Karpas-422 (cell line): ENCODE data around the gene ELAVL3. TPM values are rescaled to one million over a fixed set of nuclear protein-coding genes. Genes with fewer than 3 reads are reported as not detected.

Experiments
- DNase-seq: peaks from one replicate; pipeline ENCODE4 v3.0.0-alpha.2; 2015
- H2AFZ ChIP-seq: fragments of 200-600 bp; sonication (generic); 2 replicates; pipeline ENCODE4 v1.6.1; 2014; ENCODE audit warnings: antibody characterized with exemption, low read length, mixed read lengths
- H3K27ac ChIP-seq: fragments of 200-600 bp; sonication (generic); 2 replicates; pipeline ENCODE4 v1.5.1; 2014; ENCODE audit warnings: mild to moderate bottlenecking, low read length, moderate library complexity
- H3K27me3 ChIP-seq: fragments of 200-600 bp; sonication (generic); 2 replicates; pipeline ENCODE4 v1.6.1; 2014; ENCODE audit warnings: low read length, mixed read lengths
- H3K36me3 ChIP-seq: fragments of 200-600 bp; sonication (generic); 2 replicates; pipeline ENCODE4 v1.6.1; 2014; ENCODE audit warnings: low read length, mixed read lengths; ENCODE audit not compliant: insufficient read depth
- H3K4me1 ChIP-seq: fragments of 200-600 bp; sonication (generic); 2 replicates; pipeline ENCODE4 v1.6.1; 2014; ENCODE audit warnings: mild to moderate bottlenecking, low read length, mixed read lengths
- H3K4me2 ChIP-seq: fragments of 200-600 bp; sonication (generic); 2 replicates; pipeline ENCODE4 v1.6.1; 2014; ENCODE audit warnings: low read length, low read depth, mild to moderate bottlenecking; ENCODE audit not compliant: poor library complexity, severe bottlenecking
- H3K4me3 ChIP-seq: fragments of 200-600 bp; sonication (generic); 2 replicates; pipeline ENCODE4 v1.5.1; 2014; ENCODE audit warnings: mild to moderate bottlenecking, antibody characterized with exemption, low read length, mixed read lengths
- H3K79me2 ChIP-seq: fragments of 200-600 bp; sonication (generic); 2 replicates; pipeline ENCODE4 v1.6.1; 2014; ENCODE audit warnings: mild to moderate bottlenecking, low read length, mixed read lengths
- H3K9ac ChIP-seq: fragments of 200-600 bp; sonication (generic); 2 replicates; pipeline ENCODE4 v1.6.0; 2014; ENCODE audit warnings: low read length
- H3K9me2 ChIP-seq: fragments of 200-600 bp; sonication (generic), shearing (Covaris generic); replicated peaks from 2 replicates; pipeline ENCODE4 v1.6.0; 2014; ENCODE audit warnings: mild to moderate bottlenecking, low read length, moderate library complexity; ENCODE audit not compliant: insufficient read depth
- H3K9me3 ChIP-seq: fragments of 300-700, 200-600 bp; sonication (generic); 2 replicates; pipeline ENCODE4 v1.6.1; 2014; ENCODE audit warnings: low read length, mixed read lengths
- H4K20me1 ChIP-seq: fragments of 200-600 bp; sonication (generic); 2 replicates; pipeline ENCODE4 v1.6.1; 2014; ENCODE audit warnings: mild to moderate bottlenecking, antibody characterized with exemption, low read length, low read depth; ENCODE audit not compliant: insufficient read depth
- total RNA-seq: library from RNA; depleted of rRNA; stranded (reverse); fragments of >200 nt; shearing (Covaris generic); gene quantifications from 2 replicates; pipeline ENCODE4 v1.2.3, GENCODE V29; 2014; ENCODE audit warnings: low replicate concordance

ELAVL3 gene
- total RNA-seq, 1 experiment from 2014 or later, result not detected

DNA sequence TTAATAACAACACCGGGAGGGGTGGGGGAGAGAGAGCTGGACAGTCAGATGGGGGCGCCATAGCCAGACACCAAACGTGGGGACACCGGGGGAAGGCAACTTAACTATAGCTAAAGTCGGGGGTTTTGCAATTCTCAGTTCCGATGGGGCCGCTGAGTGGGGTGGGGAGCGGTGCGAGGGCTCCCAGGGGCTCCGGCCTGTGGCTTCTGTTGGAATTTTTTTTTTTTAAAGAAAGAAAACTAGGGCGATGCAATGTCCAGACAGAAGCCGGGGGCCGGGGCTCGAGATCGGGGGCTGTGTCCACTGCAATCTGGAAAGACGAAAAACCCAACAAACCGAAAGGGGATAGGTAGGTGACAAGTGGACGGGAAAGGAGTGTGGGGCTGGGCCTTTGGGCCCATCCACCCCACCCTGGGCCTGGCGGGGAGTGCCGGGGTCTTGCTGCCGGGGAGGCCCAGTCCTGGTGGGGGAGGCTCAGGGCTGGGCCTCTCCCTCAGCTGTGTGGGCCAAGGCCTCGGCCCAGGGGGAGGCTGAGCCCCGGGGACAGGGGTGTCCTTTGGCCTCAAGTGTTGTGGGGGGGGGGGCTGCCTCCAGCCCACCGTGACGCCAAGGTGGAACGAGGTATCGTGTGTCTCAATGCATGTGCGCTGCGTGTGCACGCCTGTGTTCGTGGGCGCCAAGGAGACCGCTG, 28.1 kb downstream of the ELAVL3 start:
- H3K4me2 ChIP-seq, result peak overlapping the region; percentile 63
- no peaks in the 10 kb centered on the region for H3K27me3 ChIP-seq
- H4K20me1 ChIP-seq, result no peaks in the 10 kb centered on the region
- H2AFZ ChIP-seq, result no peak overlapping the region
- H3K9me2 ChIP-seq, result no peaks in the 10 kb centered on the region
- no peaks in the 10 kb centered on the region for H3K79me2 ChIP-seq
- no peaks in the 10 kb centered on the region; the same call in 1 of the 2 replicates for H3K36me3 ChIP-seq
- no peak overlapping the region for H3K4me3 ChIP-seq
- H3K27ac ChIP-seq, result peak overlapping the region; percentile 58
- no peaks in the 10 kb centered on the region for H3K9me3 ChIP-seq
- no peak overlapping the region for H3K9ac ChIP-seq
- peaks cover 19% of the 10 kb centered on the region for H3K4me1 ChIP-seq
- DNase-seq, result no peak

DNA sequence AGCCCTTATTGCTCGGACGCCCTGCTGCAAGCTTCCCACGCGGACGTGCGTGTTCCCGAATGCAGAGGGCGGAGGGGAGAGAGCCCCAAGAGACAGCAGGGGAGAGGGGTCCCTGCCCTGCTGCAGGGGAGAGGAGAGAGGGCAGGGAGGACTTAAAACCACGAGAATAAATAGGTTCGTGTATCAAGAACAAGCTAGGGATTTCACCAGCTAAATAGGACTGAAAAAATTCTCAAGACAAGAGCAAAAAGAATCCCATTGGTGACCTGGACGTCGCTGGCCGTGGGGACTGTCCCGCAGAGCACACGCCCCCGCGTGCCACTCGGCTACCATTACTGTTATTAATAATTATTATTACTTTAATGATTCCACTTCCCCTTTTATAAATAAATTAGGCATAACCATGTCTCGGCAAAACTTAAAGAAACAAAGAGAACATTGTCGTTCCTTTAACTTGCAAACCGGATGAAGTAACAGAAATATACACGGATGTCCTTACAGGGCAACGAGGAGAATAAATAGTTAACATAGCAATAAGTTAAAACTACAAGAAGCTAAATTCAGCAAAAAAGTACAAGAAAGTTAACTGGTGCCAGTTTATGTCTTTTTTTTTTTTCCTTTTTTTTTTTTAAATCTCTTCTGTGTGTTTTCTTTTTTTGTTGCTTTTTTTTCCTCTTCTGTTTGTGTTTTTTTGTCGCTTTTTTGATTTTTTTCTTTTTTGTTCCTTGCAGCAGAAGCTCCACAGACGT, 28.8 kb downstream of the ELAVL3 start:
- DNase-seq, result peak; percentile 64
- Histone ChIP-seq H2AFZ (0 out of 2 replicates have a peak overlapping the region, but pooled peaks have one; percentile 54), H3K27ac (peak overlapping the region; percentile 58), H3K27me3 (no peaks in the 10 kb centered on the region), H3K4me1 (peaks cover 19% of the 10 kb centered on the region), H3K4me2 (peak overlapping the region; percentile 63), H3K9me2 (no peaks in the 10 kb centered on the region), H3K9me3 (no peaks in the 10 kb centered on the region), H3K79me2 (no peaks in the 10 kb centered on the region), H4K20me1 (no peaks in the 10 kb centered on the region), H3K36me3 (no peaks in the 10 kb centered on the region; the same call in 1 of the 2 replicates), H3K4me3 (peak overlapping the region; percentile 38; the same call in 1 of the 2 replicates), H3K9ac (peak overlapping the region; percentile 54)

DNA sequence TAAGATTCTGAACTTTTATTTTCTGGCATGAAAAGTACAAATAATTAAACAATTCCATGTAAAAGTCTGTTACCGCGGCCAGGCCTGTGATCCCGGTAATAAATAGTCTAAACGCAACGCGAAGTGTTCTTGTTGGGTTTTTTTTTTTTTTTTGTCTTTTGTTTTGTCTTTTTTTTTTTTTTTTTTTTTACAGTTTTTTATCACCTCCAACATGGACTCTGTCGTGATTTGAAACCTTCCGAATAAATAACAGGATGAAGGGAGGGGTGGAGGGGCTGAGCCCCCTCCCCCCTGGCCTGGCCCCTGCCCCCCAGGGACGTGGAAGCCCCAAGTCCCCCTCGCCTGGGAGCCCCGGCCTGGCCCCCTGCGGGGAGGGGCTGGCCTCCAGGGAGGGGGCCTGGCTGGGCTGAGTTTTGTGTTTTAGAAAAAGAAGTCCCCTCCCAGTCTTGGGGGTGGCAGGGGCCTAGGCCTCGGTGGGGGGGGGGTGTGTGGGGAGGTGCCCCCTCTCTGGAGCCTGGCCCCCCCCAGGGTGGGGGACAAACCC, 29.4 kb downstream of the ELAVL3 start:
- Histone ChIP-seq H3K36me3 (no peaks in the 10 kb centered on the region; the same call in 1 of the 2 replicates), H4K20me1 (no peaks in the 10 kb centered on the region), H3K27ac (peak overlapping the region; percentile 58; the same call in 1 of the 2 replicates), H3K9me2 (no peaks in the 10 kb centered on the region), H3K27me3 (no peaks in the 10 kb centered on the region), H2AFZ (no peak overlapping the region), H3K4me3 (peak overlapping the region; percentile 38; the same call in 1 of the 2 replicates), H3K4me2 (peak overlapping the region; percentile 63), H3K9me3 (no peaks in the 10 kb centered on the region), H3K79me2 (no peaks in the 10 kb centered on the region), H3K4me1 (peaks cover 19% of the 10 kb centered on the region), H3K9ac (peak overlapping the region; percentile 54)
- DNase-seq, result no peak

DNA sequence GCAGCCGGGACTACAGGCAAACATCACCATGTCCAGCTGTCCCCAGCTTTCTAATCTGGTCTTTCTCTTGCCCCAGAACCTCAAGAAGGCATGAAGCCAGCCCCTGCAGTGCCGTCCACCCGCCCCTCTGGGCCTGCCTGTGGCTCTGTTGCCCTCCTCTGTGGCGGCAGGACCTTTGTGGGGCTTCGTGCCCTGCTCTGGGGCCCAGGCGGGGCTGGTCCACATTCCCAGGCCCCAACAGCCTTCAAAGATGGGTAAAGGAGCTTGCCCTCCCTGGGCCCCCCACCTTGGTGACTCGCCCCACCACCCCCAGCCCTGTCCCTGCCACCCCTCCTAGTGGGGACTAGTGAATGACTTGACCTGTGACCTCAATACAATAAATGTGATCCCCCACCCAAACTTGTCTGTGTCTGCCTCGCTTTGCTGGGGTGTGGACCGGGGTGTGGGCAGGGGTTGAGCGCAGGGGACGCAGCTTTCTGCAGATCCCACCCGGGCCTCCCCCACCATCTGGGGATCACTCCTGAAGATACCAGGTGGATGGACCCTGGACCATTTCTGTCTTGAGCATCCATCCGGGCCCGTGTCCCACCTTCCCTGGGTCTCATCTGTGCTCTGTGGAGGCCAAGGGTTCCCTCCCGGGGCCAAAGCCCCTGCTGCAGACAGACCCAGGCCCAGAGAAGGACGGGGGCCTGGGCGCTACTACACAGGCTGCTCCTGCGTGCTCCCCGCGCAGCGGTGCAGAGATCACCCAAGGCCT, 30.1 kb downstream of the ELAVL3 start:
- Histone ChIP-seq H3K27me3 (no peaks in the 10 kb centered on the region), H3K9ac (no peak overlapping the region), H3K27ac (no peak overlapping the region), H3K9me2 (no peaks in the 10 kb centered on the region), H3K4me1 (peaks cover 19% of the 10 kb centered on the region), H3K4me3 (no peak overlapping the region), H4K20me1 (no peaks in the 10 kb centered on the region), H3K36me3 (no peaks in the 10 kb centered on the region; the same call in 1 of the 2 replicates), H3K4me2 (peak overlapping the region; percentile 63), H2AFZ (no peak overlapping the region), H3K9me3 (no peaks in the 10 kb centered on the region), H3K79me2 (no peaks in the 10 kb centered on the region)
- DNase-seq, result no peak

DNA sequence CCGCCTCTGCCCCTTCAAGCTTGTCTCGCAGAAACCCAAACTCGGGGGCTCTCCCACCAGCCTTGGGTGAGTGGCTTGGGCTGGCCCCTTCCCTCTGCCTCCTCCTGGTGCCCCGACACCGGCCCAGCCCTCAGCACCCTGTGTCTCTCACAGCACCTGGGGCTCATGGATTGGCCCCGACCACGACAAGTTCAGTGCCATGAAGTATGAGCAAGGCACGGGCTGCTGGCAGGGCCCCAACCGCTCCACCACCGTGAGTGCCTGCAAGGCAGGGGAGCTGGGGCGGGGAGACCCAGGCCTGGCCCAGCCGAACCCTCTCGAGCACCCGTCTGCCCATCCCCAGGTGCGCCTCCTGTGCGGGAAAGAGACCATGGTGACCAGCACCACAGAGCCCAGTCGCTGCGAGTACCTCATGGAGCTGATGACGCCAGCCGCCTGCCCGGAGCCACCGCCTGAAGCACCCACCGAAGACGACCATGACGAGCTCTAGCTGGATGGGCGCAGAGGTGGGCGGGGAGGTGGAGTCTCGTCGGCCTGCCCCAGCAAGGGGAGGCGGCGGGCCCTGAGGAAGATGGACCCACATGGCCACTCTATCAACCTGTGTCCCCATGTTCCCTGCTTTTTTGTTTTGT, 31.8 kb downstream of the ELAVL3 start:
- H3K4me3 ChIP-seq, result no peak overlapping the region
- H3K4me2 ChIP-seq, result no peak overlapping the region
- peak; percentile 36 for DNase-seq
- no peaks in the 10 kb centered on the region; the same call in 1 of the 2 replicates for H3K36me3 ChIP-seq
- H3K27ac ChIP-seq, result no peak overlapping the region
- H3K9ac ChIP-seq, result no peak overlapping the region
- no peak overlapping the region for H2AFZ ChIP-seq
- no peaks in the 10 kb centered on the region for H3K79me2 ChIP-seq
- no peaks in the 10 kb centered on the region for H3K9me2 ChIP-seq
- H3K27me3 ChIP-seq, result no peaks in the 10 kb centered on the region
- no peaks in the 10 kb centered on the region for H3K9me3 ChIP-seq
- no peaks in the 10 kb centered on the region for H4K20me1 ChIP-seq
- peaks cover 19% of the 10 kb centered on the region for H3K4me1 ChIP-seq

DNA sequence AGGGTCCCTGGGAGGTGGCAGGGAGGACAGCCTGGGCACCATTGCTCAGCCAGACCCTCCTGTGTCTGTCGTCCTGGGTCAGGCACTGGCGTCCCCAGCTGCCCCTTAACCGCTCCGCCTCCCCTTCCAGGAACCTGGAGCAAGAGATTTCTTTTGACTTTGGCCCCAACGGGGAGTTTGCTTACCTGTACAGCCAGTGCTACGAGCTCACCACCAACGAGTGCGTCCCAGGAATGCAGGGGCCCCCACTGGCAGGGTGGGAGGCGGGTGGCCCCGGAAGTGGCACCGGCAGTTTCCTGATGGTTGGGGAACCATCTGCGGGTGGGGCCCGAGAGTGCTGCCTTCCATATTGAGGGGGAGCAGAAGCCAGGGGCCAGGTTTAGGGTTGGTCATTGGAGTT, 32.4 kb downstream of the ELAVL3 start:
- Histone ChIP-seq H2AFZ (no peak overlapping the region), H3K4me2 (no peak overlapping the region), H3K4me1 (peaks cover 19% of the 10 kb centered on the region), H3K9ac (no peak overlapping the region), H3K9me2 (no peaks in the 10 kb centered on the region), H3K79me2 (no peaks in the 10 kb centered on the region), H3K4me3 (no peak overlapping the region), H4K20me1 (no peaks in the 10 kb centered on the region), H3K9me3 (no peaks in the 10 kb centered on the region), H3K36me3 (no peaks in the 10 kb centered on the region; the same call in 1 of the 2 replicates), H3K27me3 (no peaks in the 10 kb centered on the region), H3K27ac (no peak overlapping the region)
- no peak for DNase-seq

DNA sequence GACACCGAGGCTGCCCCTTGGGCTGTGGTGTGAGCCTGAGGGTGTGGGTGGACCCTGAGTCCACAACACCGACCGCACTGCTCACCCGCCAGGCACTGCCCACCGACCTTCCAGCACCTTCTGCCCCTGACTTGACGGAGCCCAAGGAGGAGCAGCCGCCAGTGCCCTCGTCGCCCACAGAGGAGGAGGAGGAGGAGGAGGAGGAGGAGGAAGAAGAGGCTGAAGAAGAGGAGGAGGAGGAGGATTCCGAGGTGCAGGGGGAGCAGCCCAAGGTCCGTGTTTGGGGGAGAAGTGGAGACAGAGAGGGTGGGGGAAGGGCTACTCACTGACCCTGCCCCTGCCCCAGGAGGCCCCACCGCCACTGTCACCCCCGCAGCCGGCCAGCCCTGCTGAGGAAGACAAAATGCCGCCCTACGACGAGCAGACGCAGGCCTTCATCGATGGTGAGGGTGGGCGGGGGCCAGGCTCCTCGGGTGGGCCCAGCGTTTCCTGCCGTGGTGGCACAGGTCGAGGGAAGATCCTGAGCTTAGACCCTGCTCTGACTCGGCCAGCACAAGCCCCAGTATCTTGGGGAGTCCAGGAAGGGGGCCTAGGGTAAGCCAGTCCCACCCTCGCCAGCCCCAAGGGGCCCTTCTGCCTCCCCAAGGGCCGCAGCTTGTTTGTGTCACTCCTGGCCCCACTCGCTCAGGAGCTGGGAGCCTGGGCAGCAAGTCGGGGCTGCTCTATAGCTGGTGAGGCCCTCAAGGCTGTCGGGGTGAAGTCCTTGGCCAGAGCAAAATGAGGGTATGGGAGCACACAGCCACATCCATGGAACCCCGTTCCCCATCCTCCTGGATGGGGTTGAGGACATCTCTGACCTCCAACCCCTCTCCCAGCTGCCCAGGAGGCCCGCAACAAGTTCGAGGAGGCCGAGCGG, 33.2 kb downstream of the ELAVL3 start:
- H3K36me3 ChIP-seq, result no peaks in the 10 kb centered on the region; the same call in 1 of the 2 replicates

More for the DNA sequence above, 33.2 kb downstream of the ELAVL3 start:
- Histone ChIP-seq H3K9ac (no peak overlapping the region), H3K9me2 (no peaks in the 10 kb centered on the region), H3K27ac (no peak overlapping the region), H3K9me3 (no peaks in the 10 kb centered on the region), H3K4me3 (no peak overlapping the region), H4K20me1 (no peaks in the 10 kb centered on the region), H3K27me3 (no peaks in the 10 kb centered on the region), H3K4me1 (peaks cover 19% of the 10 kb centered on the region), H2AFZ (no peak overlapping the region), H3K4me2 (no peak overlapping the region), H3K79me2 (no peaks in the 10 kb centered on the region)
- no peak for DNase-seq
